Pancreas (tissue), 10 donors: Measurements from ENCODE around the gene SMAP1. TPM values are rescaled to one million over a fixed set of nuclear protein-coding genes. Genes with fewer than 3 reads are reported as not detected.

ENCODE experiments used
- ATAC-seq, 4 donors: fragments of 200-7000 bp; cut with Tn5 transposase; one replicate each; pipeline versions ENCODE4 v1.8.0 to v1.9.1; 2020; ENCODE audit warnings: mild to moderate bottlenecking in 4 of 4, moderate library complexity in 4 of 4
- DNase-seq, 6 donors: peaks; one replicate each; pipeline ENCODE4 v3.0.0-alpha.2; 2020
- FAIRE-seq: peaks from 2 replicates; lab custom pipeline; 2012; peaks lifted over from hg19 to GRCh38; lab: Jason Lieb, UNC
- H3K27ac ChIP-seq, 4 donors: fragments of 200-600 bp; sonication (generic); 1 replicate in 3 of 4; 2 replicates in 1 of 4; pipeline versions ENCODE4 v1.5.0 to v1.8.0; 2020
- H3K27me3 ChIP-seq, 4 donors: fragments of 200-600 bp; one replicate each; pipeline ENCODE4 v1.8.0; 2021
- H3K36me3 ChIP-seq, 3 donors: fragments of 200-600 bp; sonication (generic) in 1 of 3; one replicate each; pipeline versions ENCODE4 v1.5.0 to v1.8.0; 2020 to 2021
- H3K4me1 ChIP-seq, 3 donors: fragments of 200-600 bp; one replicate each; pipeline ENCODE4 v1.8.0; 2021
- H3K4me3 ChIP-seq, 4 donors: fragments of 200-600 bp; sonication (generic) in 2 of 4; one replicate each; pipeline versions ENCODE4 v1.5.0 to v1.8.0; 2020 to 2021
- H3K9me3 ChIP-seq, 4 donors: fragments of 200-600 bp; one replicate each; pipeline ENCODE4 v1.8.0; 2021
- whole genome bisulfite sequencing, 2 donors: extraction: QIAGEN DNeasy Blood & Tissue Kit; methylation state at CpG; one replicate each; pipeline ENCODE4 v1.1.7; 2013; 5-methylcytosine and 5-hydroxymethylcytosine counted together
- intact Hi-C, 3 donors: fragments of 100-400 bp; cut with DNase I; formaldehyde crosslinking; loops; one replicate each; pipeline versions ENCODE4 v1.11.1 to v1.14.2; 2022
- polyA plus RNA-seq, 2 donors: library from polyadenylated mRNA; stranded (reverse); fragments of 200-250 nt; gene quantifications; one replicate each; pipeline ENCODE4 v1.2.3, GENCODE V29; 2013
- total RNA-seq, 6 donors: library from RNA; stranded (reverse); fragmentation: NEBNext Ultra II Directional in 4 of 6; extraction: Animal tissue kit (Norgen Biotek cat#: 25700) in 4 of 6; gene quantifications; one replicate each; pipeline versions ENCODE4 v1.2.1 to v1.2.4, GENCODE V29; 2021 to 2023
- TF ChIP-seq, protein P1 (sequence below), 4 donors: fragments of 200-600 bp; sonication (generic) in 3 of 4; IDR thresholded peaks; one replicate each; pipeline versions ENCODE4 v1.5.0 to v1.8.0; 2021; ENCODE audit warnings: antibody characterized with exemption in 4 of 4
- donor health status: healthy with polysubstance abuse.
- donor health status: DM: no; HTN: no; CAD: no; lungs with moderate emphysema.
- donor health status: DM: no; HTN: no; CAD: no.
- donor health status: control.
- donor health status: control.
- donor health status: Bipolar disorder and iron deficiency.
- donor health status: DM: yes; HTN: yes; CAD: no.
- donor health status: DM: no; HTN: no; CAD: no.
- donor health status: DM: no; HTN: no; CAD: no.
- donor health status: DM: yes; HTN: yes; CAD: no.

Gene SMAP1
- total and polyA plus RNA-seq, 8 donors: 11.4 to 21.2 (median 17.3) TPM

DNA sequence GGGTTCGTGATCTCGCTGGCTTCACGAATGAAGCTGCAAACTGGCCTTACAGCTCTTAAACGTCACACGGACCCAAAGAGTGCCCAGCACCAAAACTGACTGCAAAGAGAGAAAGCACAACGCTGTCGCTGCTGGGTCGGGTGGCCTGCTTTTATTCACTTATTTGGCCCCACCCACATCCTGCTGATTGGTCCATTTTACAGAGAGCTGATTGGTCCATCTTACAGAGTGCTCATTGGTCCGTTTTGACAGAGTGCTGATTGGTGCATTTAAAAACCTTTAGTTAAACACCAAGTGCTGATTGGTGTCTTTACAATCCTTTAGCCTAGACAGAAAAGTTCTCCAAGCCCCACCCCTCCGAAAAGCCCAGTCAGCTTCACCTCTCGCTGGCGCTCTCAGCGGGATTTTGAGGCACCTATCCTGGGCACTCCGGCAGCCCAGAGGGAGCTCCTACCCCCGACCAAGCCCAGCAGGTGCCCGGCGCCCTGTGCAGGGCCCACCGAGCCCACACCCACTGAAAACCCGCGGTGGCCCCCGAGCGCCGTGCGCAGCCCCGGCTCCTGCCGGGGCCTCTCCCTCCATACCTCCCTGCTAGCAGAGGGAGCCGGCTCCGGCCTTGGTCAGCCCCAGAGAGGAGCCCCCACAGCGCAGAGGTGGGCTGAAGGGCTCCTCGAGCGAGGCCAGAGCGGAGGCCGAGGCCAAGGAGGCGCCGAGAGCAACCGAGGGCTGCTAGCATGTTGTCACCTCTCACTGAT lies 40.0 kb upstream of the SMAP1 start:
- no peak for FAIRE-seq
- WGBS, 2 donors: 90 to 92% methylated on average over 30 to 36 of the region's 36 CpGs
- intact Hi-C loops: no loop called here
- Histone ChIP-seq H3K36me3 (no peaks in the 10 kb centered on the region), H3K27ac (no peak overlapping the region), H3K4me1 (no peaks in the 10 kb centered on the region), H3K27me3 (no peaks in the 10 kb centered on the region), H3K9me3 (no peaks in the 10 kb centered on the region), H3K4me3 (no peak overlapping the region)
- DNase-seq: peak in 1 of 6 donors; percentile 45
- TF ChIP-seq, protein P1, sequence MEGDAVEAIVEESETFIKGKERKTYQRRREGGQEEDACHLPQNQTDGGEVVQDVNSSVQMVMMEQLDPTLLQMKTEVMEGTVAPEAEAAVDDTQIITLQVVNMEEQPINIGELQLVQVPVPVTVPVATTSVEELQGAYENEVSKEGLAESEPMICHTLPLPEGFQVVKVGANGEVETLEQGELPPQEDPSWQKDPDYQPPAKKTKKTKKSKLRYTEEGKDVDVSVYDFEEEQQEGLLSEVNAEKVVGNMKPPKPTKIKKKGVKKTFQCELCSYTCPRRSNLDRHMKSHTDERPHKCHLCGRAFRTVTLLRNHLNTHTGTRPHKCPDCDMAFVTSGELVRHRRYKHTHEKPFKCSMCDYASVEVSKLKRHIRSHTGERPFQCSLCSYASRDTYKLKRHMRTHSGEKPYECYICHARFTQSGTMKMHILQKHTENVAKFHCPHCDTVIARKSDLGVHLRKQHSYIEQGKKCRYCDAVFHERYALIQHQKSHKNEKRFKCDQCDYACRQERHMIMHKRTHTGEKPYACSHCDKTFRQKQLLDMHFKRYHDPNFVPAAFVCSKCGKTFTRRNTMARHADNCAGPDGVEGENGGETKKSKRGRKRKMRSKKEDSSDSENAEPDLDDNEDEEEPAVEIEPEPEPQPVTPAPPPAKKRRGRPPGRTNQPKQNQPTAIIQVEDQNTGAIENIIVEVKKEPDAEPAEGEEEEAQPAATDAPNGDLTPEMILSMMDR (IDR thresholded peaks at IDR 0.05): no peak
- ATAC-seq: no peak

- FAIRE-seq: no peak
- WGBS, 2 donors: 36 to 54% methylated on average over 1 of the region's 1 CpG
- TF ChIP-seq, protein P1 (IDR thresholded peaks at IDR 0.05): no peak
- DNase-seq: no peak
- no peaks in the 10 kb centered on the region for H3K4me1 ChIP-seq
- intact Hi-C loops: no loop called here
- no peak overlapping the region for H3K4me3 ChIP-seq
- no peaks in the 10 kb centered on the region for H3K27me3 ChIP-seq
- ATAC-seq: no peak
- H3K36me3 ChIP-seq: no peaks in the 10 kb centered on the region
- no peaks in the 10 kb centered on the region for H3K9me3 ChIP-seq
- no peak overlapping the region for H3K27ac ChIP-seq
These were observed 37.8 kb upstream of the SMAP1 start for GRCh38 chr6:70629929-70630328.

DNA sequence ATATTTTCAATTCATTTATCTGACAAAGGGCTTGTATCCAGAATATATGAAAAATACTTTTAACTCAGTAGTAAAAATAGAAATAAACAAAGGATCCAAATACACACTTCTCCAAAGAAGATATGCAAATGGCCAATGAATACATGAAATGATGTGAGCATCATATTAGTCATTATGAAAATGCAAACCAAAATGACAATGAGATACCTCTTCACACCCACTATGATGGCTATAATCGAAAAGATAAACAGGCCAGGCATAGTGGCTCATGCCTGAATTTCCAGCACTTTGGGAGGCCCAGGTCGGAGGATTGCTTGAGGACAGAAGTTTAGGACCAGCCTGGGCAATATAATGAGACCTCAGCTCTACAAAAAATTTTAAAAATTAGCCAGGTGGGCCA lies 33.8 kb upstream of the SMAP1 start:
- no peak for FAIRE-seq
- Histone ChIP-seq H3K36me3 (no peaks in the 10 kb centered on the region), H3K4me3 (no peak overlapping the region), H3K27me3 (no peaks in the 10 kb centered on the region), H3K9me3 (no peaks in the 10 kb centered on the region), H3K4me1 (no peaks in the 10 kb centered on the region), H3K27ac (no peak overlapping the region)
- WGBS, 2 donors: 57 to 81% methylated on average over 2 of the region's 2 CpGs
- intact Hi-C loops: no loop called here
- DNase-seq: no peak
- no peak for ATAC-seq
- TF ChIP-seq, protein P1 (IDR thresholded peaks at IDR 0.05): no peak

GRCh38 chr6:70636596-70636995 lies 31.1 kb upstream of the SMAP1 start:
- FAIRE-seq: no peak
- WGBS, 2 donors: 96% methylated on average over 8 of the region's 8 CpGs
- Histone ChIP-seq H3K27me3 (no peaks in the 10 kb centered on the region), H3K27ac (no peak overlapping the region), H3K4me1 (no peaks in the 10 kb centered on the region), H3K9me3 (no peaks in the 10 kb centered on the region), H3K4me3 (no peak overlapping the region), H3K36me3 (no peaks in the 10 kb centered on the region)
- TF ChIP-seq, protein P1 (IDR thresholded peaks at IDR 0.05): no peak
- ATAC-seq: no peak
- intact Hi-C loops: no loop called here
- DNase-seq: no peak

DNA sequence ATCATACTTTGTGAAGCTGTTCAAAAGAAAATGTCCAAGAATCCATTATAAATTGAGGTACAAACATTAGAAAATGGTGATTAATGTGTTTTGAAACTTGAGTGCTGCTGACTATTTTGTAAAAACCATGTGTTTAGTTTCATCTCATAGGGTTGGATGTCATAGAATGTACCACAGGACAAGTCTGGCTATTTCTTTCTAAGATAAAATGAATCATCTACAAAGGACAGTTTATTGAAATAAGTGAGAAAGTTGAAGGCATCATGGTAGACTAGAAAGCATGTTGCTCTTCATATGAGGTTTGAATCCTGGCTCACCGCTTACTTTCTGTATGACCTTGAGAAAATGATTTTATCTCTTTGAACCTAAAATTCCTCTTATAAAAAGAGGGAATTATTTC lies 29.2 kb upstream of the SMAP1 start:
- intact Hi-C loops: no loop called here
- Histone ChIP-seq H3K36me3 (no peaks in the 10 kb centered on the region), H3K27me3 (no peaks in the 10 kb centered on the region), H3K9me3 (no peaks in the 10 kb centered on the region), H3K4me3 (no peak overlapping the region), H3K4me1 (no peaks in the 10 kb centered on the region), H3K27ac (no peak overlapping the region)
- FAIRE-seq (no peak), ATAC-seq (no peak), DNase-seq (no peak)
- TF ChIP-seq, protein P1 (IDR thresholded peaks at IDR 0.05): no peak
- WGBS, 2 donors: 85 to 86% methylated on average over 1 of the region's 1 CpG
